Osteocyte (in vitro differentiated cells): ENCODE results near the gene PSKH1. TPM values are rescaled to one million over a fixed set of nuclear protein-coding genes. Genes with fewer than 3 reads are reported as not detected.
A peak's percentile ranks its signal among the peaks of the same experiment; 100 is the strongest.

Experiments
- DNase-seq: peaks from one replicate; pipeline ENCODE4 v3.0.0; 2021; ENCODE audit warnings: mixed read lengths; ENCODE audit not compliant: unreplicated experiment; ENCODE audit errors: extremely low spot score
- H3K27ac Mint-ChIP-seq: one replicate; pipeline ENCODE4 v1.8.0; 2021; ENCODE audit warnings: mild to moderate bottlenecking, mixed read lengths; ENCODE audit not compliant: unreplicated experiment
- H3K27me3 Mint-ChIP-seq: one replicate; pipeline ENCODE4 v1.8.0; 2021; ENCODE audit warnings: mixed read lengths; ENCODE audit not compliant: unreplicated experiment
- H3K36me3 Mint-ChIP-seq: one replicate; pipeline ENCODE4 v1.8.0; 2021; ENCODE audit warnings: mixed read lengths; ENCODE audit not compliant: unreplicated experiment
- H3K4me1 Mint-ChIP-seq: one replicate; pipeline ENCODE4 v1.8.0; 2021; ENCODE audit warnings: mixed read lengths; ENCODE audit not compliant: unreplicated experiment
- H3K4me3 Mint-ChIP-seq: one replicate; pipeline ENCODE4 v1.8.0; 2021; ENCODE audit warnings: mild to moderate bottlenecking, moderate library complexity, mixed read lengths; ENCODE audit not compliant: unreplicated experiment
- H3K9me3 Mint-ChIP-seq: one replicate; pipeline ENCODE4 v1.8.0; 2021; ENCODE audit warnings: mixed read lengths; ENCODE audit not compliant: unreplicated experiment
- CTCF ChIP-seq: fragments of 200-600 bp; sonication (generic); IDR thresholded peaks from 2 replicates; pipeline ENCODE4 v1.5.0; 2021; ENCODE audit warnings: antibody characterized with exemption, mild to moderate bottlenecking, moderate library complexity
- total RNA-seq: library from RNA; stranded (reverse); gene quantifications from 2 replicates; pipeline ENCODE4 v1.2.1, GENCODE V29; 2021

The PSKH1 gene
- total RNA-seq, 1 donor from 2014 or later = 45.5 TPM

- TF ChIP-seq CTCF = no peak
- Mint-ChIP-seq H3K36me3 (peaks cover 29% of the 10 kb centered on the region), H3K27me3 (no peaks in the 10 kb centered on the region), H3K27ac (peak overlapping the region; percentile 94), H3K4me1 (peaks cover 26% of the 10 kb centered on the region), H3K4me3 (peak overlapping the region; percentile 92), H3K9me3 (no peaks in the 10 kb centered on the region)
- DNase-seq = no peak
Observed at GRCh38 chr16:67873435-67874370, 19.4 kb upstream of the PSKH1 start.

GRCh38 chr16:67874372-67874771 is 18.7 kb upstream of the PSKH1 start:
- Mint-ChIP-seq H3K27ac (peak overlapping the region; percentile 94), H3K36me3 (peaks cover 34% of the 10 kb centered on the region), H3K9me3 (no peaks in the 10 kb centered on the region), H3K4me1 (peaks cover 26% of the 10 kb centered on the region), H3K27me3 (no peaks in the 10 kb centered on the region), H3K4me3 (peak overlapping the region; percentile 92)
- TF ChIP-seq CTCF = no peak
- no peak for DNase-seq

GRCh38 chr16:67877064-67877463 is 16.0 kb upstream of the PSKH1 start:
- no peaks in the 10 kb centered on the region for H3K9me3 Mint-ChIP-seq
- H3K27ac Mint-ChIP-seq = no peak overlapping the region
- H3K4me1 Mint-ChIP-seq = peaks cover 26% of the 10 kb centered on the region
- DNase-seq = no peak
- TF ChIP-seq CTCF = no peak
- peaks cover 26% of the 10 kb centered on the region for H3K36me3 Mint-ChIP-seq
- H3K4me3 Mint-ChIP-seq = no peak overlapping the region
- H3K27me3 Mint-ChIP-seq = no peaks in the 10 kb centered on the region

- TF ChIP-seq CTCF = no peak
- H3K27me3 Mint-ChIP-seq = no peaks in the 10 kb centered on the region
- H3K27ac Mint-ChIP-seq = no peak overlapping the region
- H3K36me3 Mint-ChIP-seq = peaks cover 29% of the 10 kb centered on the region
- H3K4me3 Mint-ChIP-seq = no peak overlapping the region
- DNase-seq = no peak
- no peaks in the 10 kb centered on the region for H3K9me3 Mint-ChIP-seq
- H3K4me1 Mint-ChIP-seq = peaks cover 22% of the 10 kb centered on the region
Observed at GRCh38 chr16:67878232-67878631, 14.8 kb upstream of the PSKH1 start.

- H3K9me3 Mint-ChIP-seq = no peaks in the 10 kb centered on the region
- no peak for DNase-seq
Observed at GRCh38 chr16:67878846-67879245, 14.2 kb upstream of the PSKH1 start.

More at GRCh38 chr16:67878846-67879245, 14.2 kb upstream of the PSKH1 start:
- Mint-ChIP-seq H3K27me3 (no peaks in the 10 kb centered on the region), H3K4me3 (no peak overlapping the region), H3K36me3 (peaks cover 35% of the 10 kb centered on the region), H3K27ac (no peak overlapping the region), H3K4me1 (peaks cover 18% of the 10 kb centered on the region)
- TF ChIP-seq CTCF = no peak
